ENCODE measurements around the gene KREMEN1.
"Not testable (repeated sequence)": the region's sequence is repeated elsewhere in the genome, so short reads cannot be mapped to it uniquely, and the experiment has no call there.

KREMEN1 gene

GRCh38 chr22:29079218-29079901 is 6.5 kb downstream of the KREMEN1 start:
- no peak for FAIRE-seq

GRCh38 chr22:29080106-29080975 is 7.5 kb downstream of the KREMEN1 start:
- no peak for FAIRE-seq

DNA sequence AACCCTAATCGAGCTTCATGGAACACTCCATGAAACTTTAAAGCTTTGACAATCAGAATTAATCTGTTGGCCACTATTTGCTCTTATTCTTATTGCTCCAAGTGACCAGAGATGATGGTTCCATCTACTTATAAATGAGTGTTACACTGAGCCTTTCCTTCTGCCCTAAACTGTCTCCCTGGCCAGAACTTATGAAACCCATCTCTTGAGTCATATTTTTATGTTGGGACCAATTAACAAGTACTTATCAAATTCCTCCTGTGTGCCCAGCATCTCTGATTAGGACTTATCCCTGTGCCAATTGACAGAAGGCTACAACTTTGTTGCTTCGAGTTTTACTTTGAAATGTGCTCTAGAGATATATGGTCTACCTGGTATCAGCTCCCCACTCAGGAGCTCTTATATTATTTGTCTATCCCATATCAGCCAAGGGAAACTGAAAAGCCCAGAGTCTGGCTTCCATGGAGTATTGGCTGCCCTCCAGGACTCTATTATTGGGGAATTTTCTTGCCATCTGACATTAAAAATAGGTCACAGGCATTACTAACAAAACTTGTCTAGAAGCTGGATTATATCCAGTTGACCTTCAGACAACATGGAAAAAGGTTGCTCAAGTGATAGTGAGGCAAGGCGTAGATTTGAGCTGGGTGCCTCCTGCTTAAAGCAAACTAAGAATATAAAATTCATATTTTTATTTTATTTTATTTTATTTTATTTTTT is 8.8 kb downstream of the KREMEN1 start:
- no peak for FAIRE-seq

GRCh38 chr22:29082826-29083545 is 10.2 kb downstream of the KREMEN1 start:
- FAIRE-seq: no peak

GRCh38 chr22:29083576-29083932 is 10.7 kb downstream of the KREMEN1 start:
- not testable (repeated sequence) for FAIRE-seq

DNA sequence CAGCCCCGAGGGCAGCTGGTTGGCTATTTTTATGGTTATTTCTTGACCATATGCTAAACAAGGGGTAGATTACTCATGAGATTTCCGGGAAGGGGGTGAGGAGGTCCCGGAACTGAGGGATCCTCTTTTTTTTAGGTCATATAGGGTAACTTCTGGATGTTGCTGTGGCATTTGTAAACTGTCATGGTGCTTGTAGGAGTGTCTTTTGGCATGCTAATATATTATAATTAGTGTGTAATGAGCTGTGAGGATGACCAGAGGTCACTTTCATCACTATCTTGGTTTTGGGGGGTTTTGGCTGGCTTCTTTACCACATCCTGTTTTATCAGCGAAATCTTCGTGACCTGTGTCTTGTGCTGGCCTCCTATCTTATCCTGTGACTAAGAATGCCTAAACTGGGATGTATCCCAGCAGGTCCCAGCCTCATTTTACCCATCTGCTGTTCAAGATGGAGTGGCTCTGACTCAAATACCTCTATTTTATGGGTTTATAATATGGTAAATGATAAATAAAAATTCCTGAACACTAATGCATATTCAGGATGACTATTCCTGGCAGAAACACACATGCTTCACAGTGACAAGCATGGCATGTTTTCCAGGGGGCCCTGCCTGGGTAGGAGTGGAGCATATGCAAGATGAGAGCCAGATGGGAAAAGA is 11.2 kb downstream of the KREMEN1 start:
- no peak for FAIRE-seq

- no peak for FAIRE-seq
These were observed 14.2 kb downstream of the KREMEN1 start for GRCh38 chr22:29087012-29087411.

DNA sequence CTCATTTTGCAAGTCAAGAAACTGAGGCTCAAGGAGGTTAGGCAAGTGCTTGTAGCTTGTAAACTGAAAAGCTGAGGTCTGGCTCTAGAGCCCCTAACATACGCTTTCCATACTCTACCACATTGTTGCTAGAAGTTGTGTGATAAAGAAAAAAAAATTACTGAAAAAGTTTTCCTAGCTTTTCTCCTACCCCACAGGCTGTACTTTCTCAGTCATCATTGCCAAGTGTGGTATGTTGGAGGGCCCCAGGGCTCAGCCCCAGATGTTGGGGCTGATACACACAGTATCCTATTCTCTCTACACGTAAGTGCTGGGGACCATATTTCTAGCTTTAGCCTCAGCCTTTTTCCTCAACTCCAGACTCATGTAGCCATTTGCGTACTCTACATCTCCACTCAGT is 16.0 kb downstream of the KREMEN1 start:
- FAIRE-seq: no peak

- FAIRE-seq: no peak
These were observed 16.7 kb downstream of the KREMEN1 start for GRCh38 chr22:29089507-29089906.

DNA sequence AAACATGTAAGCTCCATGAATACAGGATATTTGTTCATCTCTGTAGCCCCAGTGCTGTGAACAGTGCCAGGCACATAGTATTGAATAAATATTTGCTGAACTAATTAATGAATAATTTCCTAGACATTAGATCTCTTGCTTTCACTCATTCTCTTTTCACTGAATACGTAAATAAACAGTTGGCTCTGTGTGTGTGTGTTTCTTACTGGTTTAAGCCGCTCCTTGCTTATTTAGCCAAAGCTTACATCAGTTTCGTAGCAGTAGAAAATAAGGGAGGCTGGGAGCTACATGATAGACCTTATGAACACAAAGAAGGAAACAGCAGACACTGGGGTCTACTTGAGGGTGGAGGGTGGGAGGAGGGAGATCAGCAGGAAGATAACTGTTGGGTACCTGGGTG is 17.2 kb downstream of the KREMEN1 start:
- no peak for FAIRE-seq

DNA sequence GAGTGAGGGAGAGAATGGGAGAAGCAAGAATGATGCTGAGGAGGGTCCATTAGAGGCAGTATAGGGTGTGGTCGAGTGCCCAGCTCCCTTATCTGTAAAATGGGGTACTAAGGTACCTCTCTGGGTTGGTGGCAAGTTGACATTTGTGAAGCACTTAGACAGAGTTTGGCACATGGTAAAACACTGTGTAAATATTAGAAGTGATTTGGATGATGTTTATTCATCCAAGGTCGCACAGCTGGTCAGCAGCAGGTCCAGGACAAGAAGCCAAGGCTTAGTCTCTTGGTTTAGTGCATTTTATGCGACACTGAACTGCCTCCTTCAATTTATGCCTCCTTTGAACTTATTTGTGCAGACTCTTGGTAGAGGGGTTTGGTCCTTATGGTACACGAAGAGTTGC is 19.4 kb downstream of the KREMEN1 start:
- no peak for FAIRE-seq

DNA sequence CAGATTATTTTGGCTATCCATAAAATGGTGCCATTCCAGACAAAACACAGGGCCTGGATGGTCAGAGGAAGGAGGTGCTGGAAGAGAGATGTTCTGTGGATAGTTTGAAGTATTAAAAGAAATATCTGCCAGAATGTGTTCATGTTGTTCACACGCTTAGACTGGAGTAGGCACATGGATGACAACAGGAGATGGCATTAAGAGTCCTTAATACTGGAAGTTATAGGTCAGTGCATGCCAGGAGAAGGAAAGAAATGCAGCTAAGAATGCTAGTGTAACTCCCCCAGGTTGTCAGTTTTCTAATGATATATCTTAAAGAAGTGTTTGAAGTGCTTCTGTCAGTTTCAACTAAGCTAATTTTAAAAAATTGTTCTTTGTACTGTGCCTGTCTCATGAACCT is 20.2 kb downstream of the KREMEN1 start:
- FAIRE-seq: no peak

GRCh38 chr22:29093501-29094300 is 20.9 kb downstream of the KREMEN1 start:
- FAIRE-seq: no peak

- FAIRE-seq: no peak
These were observed 22.6 kb downstream of the KREMEN1 start for GRCh38 chr22:29095459-29095858.

GRCh38 chr22:29096736-29097669 is 24.2 kb downstream of the KREMEN1 start:
- no peak for FAIRE-seq

GRCh38 chr22:29098296-29098695 is 25.5 kb downstream of the KREMEN1 start:
- no peak for FAIRE-seq

- FAIRE-seq: no peak
These were observed 29.5 kb downstream of the KREMEN1 start for GRCh38 chr22:29102300-29102699.

DNA sequence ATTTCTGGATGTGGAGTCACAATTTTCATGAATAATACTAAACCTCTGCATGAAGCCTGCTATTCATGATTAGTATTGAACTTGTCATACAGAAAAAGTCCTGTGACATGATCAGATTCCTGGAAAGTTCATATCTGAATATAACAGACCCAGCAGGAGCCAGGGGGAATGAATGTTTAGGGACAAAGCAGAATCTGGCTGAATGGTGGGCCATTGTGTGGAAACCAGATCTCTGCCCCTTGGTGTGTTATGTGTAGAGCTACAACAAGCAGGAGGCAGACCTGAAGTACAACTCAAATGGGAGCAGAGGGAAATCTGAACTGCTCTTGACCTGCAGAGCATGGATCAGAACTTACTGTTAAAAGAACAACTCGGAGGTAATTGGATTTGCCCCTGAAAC is 30.3 kb downstream of the KREMEN1 start:
- no peak for FAIRE-seq

- FAIRE-seq: no peak
These were observed 32.6 kb downstream of the KREMEN1 start for GRCh38 chr22:29105468-29105867.

DNA sequence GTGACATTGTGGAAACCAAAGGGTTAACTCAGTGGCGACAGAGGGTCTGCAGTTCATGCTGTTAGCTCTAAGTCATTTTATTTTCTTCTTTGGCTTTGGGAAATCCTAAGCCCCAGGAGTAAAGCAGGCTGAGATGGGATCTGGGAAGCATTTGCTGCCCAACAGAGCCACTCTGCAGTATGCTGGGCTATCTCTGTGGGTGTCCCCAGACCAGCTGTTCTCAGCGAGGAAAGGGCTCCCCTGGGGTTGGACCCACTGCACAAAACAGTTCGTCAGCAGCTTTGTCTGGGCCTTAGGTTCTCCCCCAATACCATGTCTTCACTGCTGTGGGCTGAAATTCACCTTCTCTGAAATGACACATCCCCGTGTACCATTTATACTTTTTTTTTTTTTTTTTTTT is 34.0 kb downstream of the KREMEN1 start:
- no peak for FAIRE-seq
